ENCODE data around the gene RUNDC3A.

GRCh38 chr17:44280392-44280937 lies 27.9 kb upstream of the RUNDC3A start:
- TF ChIP-seq POLR2AphosphoS5 (IDR thresholded peaks at IDR 0.05; ENCODE audit: low read depth, low read length), result no peak
- TF ChIP-seq REST (IDR thresholded peaks at IDR 0.05; ENCODE audit: insufficient read depth in 1 of 2, low read depth in 2 of 2, low read length in 1 of 2), result no peak
- TF ChIP-seq CTCF (IDR thresholded peaks at IDR 0.05), result no peak
- no peak for TF ChIP-seq SIN3A (IDR thresholded peaks at IDR 0.05; ENCODE audit: borderline replicate concordance, insufficient read depth, low read depth, low read length)
- TF ChIP-seq TCF7L2 (IDR thresholded peaks at IDR 0.05; ENCODE audit: low read depth, low read length), result no peak

Measured in Panc1 (cell line).